ENCODE data around the gene GPR4.
A peak's percentile ranks its signal among the peaks of the same experiment; 100 is the strongest.

- 0 out of 2 replicates have a peak, but pooled peaks have one; percentile 24 for TF ChIP-seq CTCF (conservative IDR thresholded peaks at IDR 0.05; ENCODE audit: low read depth, low read length)
- TF ChIP-seq EZH2 (IDR thresholded peaks at IDR 0.05; ENCODE audit: low read length, unreplicated experiment), result no peak
- TF ChIP-seq EZH2phosphoT487 (IDR thresholded peaks at IDR 0.05; ENCODE audit: borderline replicate concordance, low read length), result no peak
Observed at GRCh38 chr19:45591004-45591637, 10.9 kb downstream of the GPR4 start.
